ENCODE data around the gene DGLUCY.
"Not testable (repeated sequence)": the region's sequence is repeated elsewhere in the genome, so short reads cannot be mapped to it uniquely, and the experiment has no call there.

Gene DGLUCY

GRCh38 chr14:91140672-91141071 is 26.8 kb downstream of the DGLUCY start:
- DNase-seq, result no peak

GRCh38 chr14:91142214-91142668 is 28.4 kb downstream of the DGLUCY start:
- DNase-seq, result peak; percentile 80

GRCh38 chr14:91143862-91144261 is 30.0 kb downstream of the DGLUCY start:
- no peak for DNase-seq

- DNase-seq, result no peak
Observed at GRCh38 chr14:91144425-91145145, 30.7 kb downstream of the DGLUCY start.

- DNase-seq, result no peak
Observed at GRCh38 chr14:91145391-91146160, 31.7 kb downstream of the DGLUCY start.

GRCh38 chr14:91146661-91147060 is 32.8 kb downstream of the DGLUCY start:
- no peak for DNase-seq

- peak; percentile 96 for DNase-seq
Observed at GRCh38 chr14:91149462-91149861, 35.6 kb downstream of the DGLUCY start.

GRCh38 chr14:91152499-91152898 is 38.6 kb downstream of the DGLUCY start:
- no peak for DNase-seq

GRCh38 chr14:91153360-91153759 is 39.5 kb downstream of the DGLUCY start:
- no peak for DNase-seq

GRCh38 chr14:91154851-91155625 is 41.2 kb downstream of the DGLUCY start:
- DNase-seq, result peak; percentile 90

- DNase-seq, result no peak
Observed at GRCh38 chr14:91155626-91156089, 41.8 kb downstream of the DGLUCY start.

- not testable (repeated sequence) for DNase-seq
Observed at GRCh38 chr14:91156142-91156666, 42.3 kb downstream of the DGLUCY start.

GRCh38 chr14:91156877-91157276 is 43.0 kb downstream of the DGLUCY start:
- not testable (repeated sequence) for DNase-seq

GRCh38 chr14:91158091-91158790 is 44.4 kb downstream of the DGLUCY start:
- DNase-seq, result no peak

GRCh38 chr14:91159182-91159581 is 45.3 kb downstream of the DGLUCY start:
- no peak for DNase-seq

GRCh38 chr14:91159906-91160305 is 46.0 kb downstream of the DGLUCY start:
- DNase-seq, result no peak

GRCh38 chr14:91163316-91163715 is 49.4 kb downstream of the DGLUCY start:
- DNase-seq, result no peak

- DNase-seq, result no peak
Observed at GRCh38 chr14:91164676-91165075, 50.8 kb downstream of the DGLUCY start.

- DNase-seq, result no peak
Observed at GRCh38 chr14:91167380-91167770, 53.5 kb downstream of the DGLUCY start.

- no peak for DNase-seq
Observed at GRCh38 chr14:91169951-91170350, 56.1 kb downstream of the DGLUCY start.

GRCh38 chr14:91170504-91171121 is 56.7 kb downstream of the DGLUCY start:
- no peak for DNase-seq

- DNase-seq, result no peak
Observed at GRCh38 chr14:91171291-91171690, 57.4 kb downstream of the DGLUCY start.
